KG1 (cell line): Measurements from ENCODE around the gene IL25.

Experiments
- DNase-seq: peaks from one replicate; lab custom pipeline; 2025; lab: John Stamatoyannopoulos, UW

Gene IL25

GRCh38 chr14:23353433-23353780 lies 19.2 kb upstream of the IL25 start:
- no peak for DNase-seq

GRCh38 chr14:23354990-23355389 lies 17.6 kb upstream of the IL25 start:
- DNase-seq = no peak

GRCh38 chr14:23355871-23356435 lies 16.7 kb upstream of the IL25 start:
- DNase-seq = no peak

- DNase-seq = no peak
Observed at GRCh38 chr14:23356662-23357061, 15.9 kb upstream of the IL25 start.

GRCh38 chr14:23357261-23357660 lies 15.3 kb upstream of the IL25 start:
- DNase-seq = no peak

GRCh38 chr14:23358042-23358441 lies 14.6 kb upstream of the IL25 start:
- DNase-seq = no peak

GRCh38 chr14:23358553-23359166 lies 13.9 kb upstream of the IL25 start:
- DNase-seq = no peak

GRCh38 chr14:23359167-23359626 lies 13.4 kb upstream of the IL25 start:
- no peak for DNase-seq

GRCh38 chr14:23359722-23360447 lies 12.7 kb upstream of the IL25 start:
- DNase-seq = no peak

GRCh38 chr14:23360496-23360895 lies 12.1 kb upstream of the IL25 start:
- DNase-seq = no peak

- DNase-seq = no peak
Observed at GRCh38 chr14:23361320-23361719, 11.3 kb upstream of the IL25 start.

GRCh38 chr14:23361763-23362162 lies 10.8 kb upstream of the IL25 start:
- no peak for DNase-seq

- no peak for DNase-seq
Observed at GRCh38 chr14:23362200-23362599, 10.4 kb upstream of the IL25 start.

- DNase-seq = no peak
Observed at GRCh38 chr14:23364164-23365035, 8.2 kb upstream of the IL25 start.

- DNase-seq = no peak
Observed at GRCh38 chr14:23365036-23365731, 7.4 kb upstream of the IL25 start, which contains the start of gene EFS. Gene EFS (minus strand): TSS chr14:23365172. CDS start chr14:23365025, 147 bp downstream.

GRCh38 chr14:23365732-23366425 lies 6.7 kb upstream of the IL25 start:
- DNase-seq = no peak

GRCh38 chr14:23366426-23366921 lies 6.1 kb upstream of the IL25 start:
- DNase-seq = no peak

- no peak for DNase-seq
Observed at GRCh38 chr14:23370221-23370620, 2.4 kb upstream of the IL25 start.

GRCh38 chr14:23371865-23372264 lies 744 bp upstream of the IL25 start:
- no peak for DNase-seq

GRCh38 chr14:23373041-23373440 lies 432 bp downstream of the IL25 start:
- no peak for DNase-seq
